HTERT RPE-1 (cell line): ENCODE results near the gene HMGN2.
"Not testable (repeated sequence)": the region's sequence is repeated elsewhere in the genome, so short reads cannot be mapped to it uniquely, and the experiment has no call there.

Experiments
- in situ Hi-C: fragments of 300-500 bp; cut with MboI; formaldehyde crosslinking; loops from 4 replicates; pipeline ENCODE4 v1.14.3; 2020; ENCODE audit warnings: low sequenced_read_pairs

HMGN2 gene

GRCh38 chr1:26476958-26477357 is 4.7 kb downstream of the HMGN2 start:
- in situ Hi-C loops = no loop called here

DNA sequence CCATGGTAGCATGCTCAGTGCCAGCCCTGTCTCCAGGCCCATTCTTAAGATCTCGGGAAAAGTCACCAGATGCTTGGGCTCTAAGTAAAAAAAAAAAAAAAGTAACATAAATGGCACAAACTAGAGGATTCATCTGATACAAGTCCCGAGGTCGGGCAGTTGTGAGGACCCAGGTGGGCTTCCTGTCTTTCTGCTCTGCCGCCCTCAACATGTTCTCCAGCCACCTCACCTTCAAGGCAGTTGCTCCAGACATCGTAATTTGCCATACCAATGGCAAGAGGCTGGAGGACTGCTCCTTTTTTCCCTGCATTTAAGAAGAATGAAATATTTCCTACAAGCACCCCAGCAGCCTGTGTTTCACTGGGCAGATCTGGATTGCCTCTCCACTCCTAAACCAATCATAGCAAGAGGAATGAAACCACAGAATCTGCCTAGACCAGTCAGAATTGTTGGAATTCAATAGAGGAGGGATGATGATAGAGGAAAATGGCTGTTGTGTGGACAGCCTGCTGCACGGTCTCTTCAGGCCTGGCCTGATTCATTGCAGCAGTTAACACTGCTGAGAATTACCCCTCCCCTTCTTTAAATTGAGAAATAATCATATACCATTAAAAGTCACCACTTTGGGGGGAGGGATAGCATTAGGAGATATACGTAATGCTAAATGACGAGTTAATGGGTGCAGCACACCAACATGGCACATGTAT is 5.4 kb downstream of the HMGN2 start:
- in situ Hi-C loops = no loop called here

DNA sequence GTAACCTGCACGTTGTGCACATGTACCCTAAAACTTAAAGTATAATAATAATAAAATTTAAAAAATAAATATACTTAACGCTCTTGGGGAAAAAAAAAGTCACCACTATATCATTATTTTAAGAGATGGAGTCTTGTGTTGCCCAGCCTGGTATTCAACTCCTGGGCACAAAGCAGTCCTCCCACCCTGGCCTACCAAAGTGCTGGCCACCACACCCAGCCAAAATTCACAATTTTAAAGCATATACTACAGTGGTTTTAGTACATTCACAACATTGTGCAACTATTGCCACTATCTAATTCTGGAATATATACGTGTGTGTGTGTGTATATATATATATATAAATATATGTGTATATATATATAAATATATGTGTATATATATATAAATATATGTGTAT is 5.9 kb downstream of the HMGN2 start:
- in situ Hi-C loops = no loop called here

DNA sequence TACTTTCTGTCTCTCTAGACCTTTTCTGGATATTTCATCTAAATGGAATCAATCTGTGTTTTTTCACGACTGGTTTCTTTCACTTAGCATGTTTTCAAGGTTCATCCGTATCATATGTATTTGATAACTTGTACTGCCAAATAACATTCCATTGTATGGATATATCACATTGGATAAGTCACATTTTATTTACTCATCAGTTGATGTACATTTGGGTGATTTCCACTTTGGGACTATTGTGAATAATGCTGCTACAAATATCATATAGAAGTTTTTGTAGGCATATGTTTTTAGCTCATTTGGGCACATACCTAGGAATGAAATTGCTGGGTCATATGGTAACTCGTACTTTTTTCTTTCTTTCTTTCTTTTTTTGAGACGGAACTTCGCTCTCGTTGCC is 6.7 kb downstream of the HMGN2 start:
- in situ Hi-C loops = no loop called here

DNA sequence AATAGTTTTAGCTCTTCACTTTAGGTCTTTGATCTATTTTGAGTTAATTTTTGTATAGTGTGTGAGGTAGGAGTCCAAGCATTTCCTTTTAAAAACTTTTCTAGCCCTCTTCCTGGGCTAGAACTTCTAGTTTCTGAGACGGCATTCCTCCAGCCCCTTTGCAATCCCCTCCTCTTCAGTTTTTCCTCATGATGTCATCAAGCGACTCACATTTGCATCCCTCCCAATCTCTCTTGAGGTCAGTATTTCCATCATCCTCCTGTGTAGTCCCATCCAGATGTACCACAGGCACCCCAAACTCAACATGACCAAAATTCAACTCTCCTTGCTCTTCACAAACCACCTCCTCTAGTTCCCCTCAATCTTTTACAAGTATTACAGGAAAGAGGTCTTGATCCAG is 10.7 kb downstream of the HMGN2 start:
- in situ Hi-C loops = no loop called here

DNA sequence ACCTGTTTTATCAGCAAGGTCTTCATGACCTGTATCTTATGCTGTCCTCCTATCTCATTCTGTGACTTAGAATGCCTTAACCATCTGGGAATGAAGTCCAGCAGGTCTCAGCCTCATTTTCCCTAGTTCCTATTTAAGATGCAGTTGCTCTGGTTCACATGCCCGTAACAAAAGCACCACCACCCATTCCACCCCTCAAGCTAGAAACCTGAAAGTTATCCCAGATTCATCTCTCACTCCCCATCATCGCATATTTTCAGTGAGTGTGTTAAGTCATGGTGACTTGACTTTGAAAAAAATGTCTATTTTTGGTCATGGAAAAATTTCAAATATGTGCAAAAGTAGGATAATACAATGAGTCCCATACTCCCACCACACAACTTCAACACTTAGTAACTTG is 11.7 kb downstream of the HMGN2 start:
- in situ Hi-C loops = no loop called here

DNA sequence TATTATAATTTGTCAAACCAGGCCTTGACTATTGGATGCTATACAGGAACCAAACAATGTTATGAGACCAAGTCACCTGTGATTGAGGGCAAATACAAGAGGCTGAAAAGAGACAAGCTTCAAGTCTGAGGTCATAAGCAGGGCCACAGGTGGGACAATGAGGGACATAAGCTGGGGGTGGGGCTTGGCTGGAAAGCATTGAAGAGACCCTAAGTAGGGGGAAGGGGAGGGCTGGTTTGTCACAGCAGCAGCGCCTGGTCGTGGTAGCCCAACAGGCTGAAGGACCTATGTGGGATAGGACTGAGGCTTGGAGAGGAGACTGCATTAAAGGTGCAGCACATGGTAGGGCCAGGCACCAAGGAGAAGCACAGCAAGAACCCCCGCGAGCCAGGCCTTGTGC is 17.9 kb downstream of the HMGN2 start:
- in situ Hi-C loops = no loop called here

DNA sequence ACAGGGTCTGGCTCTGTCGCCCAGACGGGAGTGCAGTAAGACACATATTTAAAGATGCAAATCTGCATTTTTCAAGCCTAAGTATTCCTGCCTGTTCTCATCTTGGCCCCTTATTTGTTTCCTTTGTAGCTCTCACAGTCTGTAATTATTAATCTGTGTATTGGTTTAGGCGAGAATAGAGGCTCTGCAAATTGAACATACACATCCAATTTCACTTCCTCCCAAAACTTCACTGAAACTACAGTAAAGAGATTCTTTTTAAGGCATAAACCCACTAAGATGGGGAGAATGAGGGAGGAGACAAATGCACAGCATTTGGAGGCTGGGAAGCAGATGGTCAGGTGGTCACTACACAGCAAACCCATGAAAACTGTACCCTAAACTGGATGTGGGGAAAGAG is 21.0 kb downstream of the HMGN2 start:
- in situ Hi-C loops = no loop called here

DNA sequence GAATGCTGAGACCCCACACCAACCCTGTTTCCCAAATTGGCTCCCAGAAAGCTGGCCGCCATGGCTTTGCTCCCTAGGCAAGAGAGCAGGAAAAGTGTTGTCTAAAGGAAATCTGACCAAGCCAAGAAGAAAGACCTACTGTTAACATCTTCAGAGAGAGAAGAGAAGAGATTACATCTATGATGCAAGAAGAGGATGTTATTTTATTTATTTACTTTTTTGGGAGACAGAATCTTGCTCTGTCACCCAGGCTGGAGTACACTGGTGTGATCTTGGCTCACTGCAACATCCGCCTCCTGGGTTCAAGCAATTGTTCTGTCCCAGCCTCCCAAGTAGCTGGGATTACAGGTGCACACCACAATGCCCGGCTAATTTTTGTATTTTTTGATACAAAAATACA is 21.7 kb downstream of the HMGN2 start:
- in situ Hi-C loops = no loop called here

- in situ Hi-C loops = no loop called here
Measured at GRCh38 chr1:26496861-26497260, 24.6 kb downstream of the HMGN2 start.

GRCh38 chr1:26498894-26499293 is 26.7 kb downstream of the HMGN2 start:
- in situ Hi-C loops = no loop called here

DNA sequence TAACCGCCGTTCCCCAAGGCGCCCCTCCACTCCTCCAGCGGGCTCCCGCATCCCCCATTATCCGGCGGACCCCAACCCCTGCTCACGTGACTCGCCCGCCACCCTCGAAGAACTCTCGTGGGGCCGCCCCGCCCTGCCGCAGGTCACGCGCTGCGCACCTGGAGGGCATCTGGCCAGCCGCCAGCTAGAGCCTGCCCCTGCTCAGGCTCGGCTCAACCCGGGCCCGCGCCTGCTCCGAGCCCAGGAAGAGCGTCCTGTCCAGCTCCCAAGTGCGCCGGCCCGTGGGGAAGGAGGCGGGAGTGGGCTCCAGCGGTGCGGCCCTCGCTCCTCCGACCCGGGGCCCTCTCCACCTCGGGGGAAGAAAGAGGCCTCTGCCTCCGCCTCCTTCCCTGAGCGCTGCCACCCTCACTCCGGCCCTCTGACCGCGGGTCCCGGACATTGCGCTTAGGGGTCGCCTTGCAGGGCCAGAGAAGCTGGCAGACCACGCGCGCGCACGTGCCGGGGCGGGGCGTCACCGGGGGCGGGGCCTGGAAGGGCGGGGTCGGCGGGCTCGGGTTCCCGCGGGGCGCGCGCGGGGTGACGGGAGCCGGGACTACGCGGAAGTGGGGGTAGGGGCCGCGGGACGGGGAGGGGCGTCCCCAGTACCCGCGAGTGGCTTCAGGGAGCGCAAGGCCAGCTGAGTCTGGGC is 28.4 kb downstream of the HMGN2 start:
- in situ Hi-C loops = no loop called here

GRCh38 chr1:26510711-26511110 is 38.5 kb downstream of the HMGN2 start:
- in situ Hi-C loops = not testable (repeated sequence)

DNA sequence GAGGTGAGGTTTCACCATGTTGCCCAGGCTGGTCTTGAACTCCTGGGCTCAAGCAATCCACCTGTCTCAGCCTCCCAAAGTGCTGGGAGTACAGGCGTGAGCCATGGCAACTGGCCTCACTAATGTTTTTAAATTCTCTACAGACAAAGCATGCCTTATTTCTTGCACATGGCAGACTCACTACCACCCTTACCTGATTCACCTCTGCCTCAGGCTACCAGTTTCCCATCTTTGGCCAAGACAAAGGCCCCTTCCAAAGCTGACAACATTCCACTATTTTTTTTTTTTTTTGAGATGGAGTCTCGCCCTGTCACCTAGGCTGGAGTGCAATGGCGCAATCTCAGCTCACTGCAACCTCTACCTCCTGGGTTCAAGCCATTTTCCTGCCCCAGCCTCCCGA is 43.6 kb downstream of the HMGN2 start:
- in situ Hi-C loops = not testable (repeated sequence)

DNA sequence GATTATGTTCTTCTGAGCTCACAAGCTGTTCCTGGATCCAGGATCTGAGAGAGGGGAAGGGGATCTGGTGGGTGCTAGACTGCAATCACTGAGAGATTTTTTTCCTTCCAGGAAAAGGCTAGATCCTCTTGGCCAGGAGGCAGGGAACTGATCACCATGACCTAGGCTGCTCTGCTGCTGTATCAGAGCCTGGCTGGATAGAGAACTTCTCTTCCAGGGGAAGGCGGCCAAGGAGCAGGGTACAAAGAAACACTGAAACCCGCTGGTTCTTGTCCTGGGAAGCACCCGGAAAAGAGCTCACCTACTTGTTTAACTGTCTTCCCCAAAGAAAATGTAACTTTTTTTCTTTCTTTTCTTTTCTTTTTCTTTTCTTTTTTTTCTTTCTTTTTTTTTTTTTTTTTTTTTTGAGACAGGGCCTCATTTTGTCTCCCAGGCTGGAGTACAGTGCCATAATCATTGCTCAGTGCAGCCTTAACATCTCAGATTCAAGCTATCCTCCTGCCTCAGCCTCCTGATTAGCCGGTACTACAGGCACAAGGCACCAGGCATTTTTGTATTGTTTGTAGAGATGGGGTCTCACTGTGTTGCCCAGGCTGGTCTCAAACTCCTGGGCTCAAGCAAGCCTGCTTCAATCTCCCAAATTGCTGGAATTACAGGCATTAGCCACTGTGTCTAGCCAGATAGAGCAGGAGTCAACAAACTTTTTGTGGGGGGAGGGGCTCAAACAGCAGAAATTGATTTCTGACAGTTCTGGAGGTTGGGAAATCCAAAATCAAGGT is 44.9 kb downstream of the HMGN2 start:
- in situ Hi-C loops = no loop called here

DNA sequence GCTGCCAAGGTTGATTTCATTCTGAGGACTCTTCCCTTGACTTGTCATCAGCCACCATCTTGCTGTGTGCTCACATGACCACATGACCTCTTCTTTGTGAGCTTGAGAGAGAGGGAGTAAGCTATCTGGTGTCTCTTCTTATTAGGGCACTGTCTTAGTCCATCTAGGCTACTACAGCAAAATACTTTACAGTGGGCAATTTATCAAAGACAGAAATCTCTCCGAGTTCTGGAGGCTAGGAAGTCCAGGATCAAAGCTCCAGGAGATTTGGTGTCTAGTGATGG is 45.5 kb downstream of the HMGN2 start:
- in situ Hi-C loops = no loop called here

DNA sequence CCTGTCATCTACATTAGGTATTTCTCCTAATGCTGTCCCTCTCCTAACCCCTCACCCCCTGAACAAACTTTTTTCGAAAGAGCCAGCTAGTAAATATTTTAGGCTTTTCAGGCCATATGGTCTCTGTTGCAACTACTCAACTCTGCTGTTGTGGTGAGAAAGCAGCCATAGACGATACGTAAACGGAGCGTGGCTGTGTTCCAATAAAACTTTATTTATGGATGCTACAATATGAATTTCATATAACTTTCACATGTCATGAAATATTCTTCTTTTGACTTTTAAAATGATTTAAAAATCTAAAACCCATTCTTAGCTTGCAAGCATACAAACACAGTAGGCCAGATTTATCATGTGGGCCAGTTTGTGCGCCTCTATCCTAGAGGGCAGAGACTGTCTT is 46.1 kb downstream of the HMGN2 start:
- in situ Hi-C loops = no loop called here

DNA sequence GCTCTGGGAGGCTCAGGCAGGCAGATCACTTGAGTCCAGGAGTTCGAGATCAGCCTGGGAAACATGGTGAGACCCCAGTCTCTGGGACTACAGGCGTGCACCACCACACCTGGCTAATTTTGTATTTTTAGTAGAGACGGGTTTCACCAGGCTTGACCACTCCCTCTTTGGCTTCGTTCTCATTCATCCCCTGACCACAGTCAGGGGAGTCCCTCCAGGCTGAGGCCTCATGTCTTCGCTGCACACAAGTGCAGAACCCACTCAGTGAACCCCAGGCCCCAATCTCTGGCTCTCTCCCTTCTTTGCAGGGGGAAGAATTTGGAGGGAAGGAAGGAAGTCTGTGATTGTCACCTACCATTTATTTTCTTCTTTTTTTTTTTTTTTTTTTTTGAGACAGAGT is 48.1 kb downstream of the HMGN2 start:
- in situ Hi-C loops = no loop called here

DNA sequence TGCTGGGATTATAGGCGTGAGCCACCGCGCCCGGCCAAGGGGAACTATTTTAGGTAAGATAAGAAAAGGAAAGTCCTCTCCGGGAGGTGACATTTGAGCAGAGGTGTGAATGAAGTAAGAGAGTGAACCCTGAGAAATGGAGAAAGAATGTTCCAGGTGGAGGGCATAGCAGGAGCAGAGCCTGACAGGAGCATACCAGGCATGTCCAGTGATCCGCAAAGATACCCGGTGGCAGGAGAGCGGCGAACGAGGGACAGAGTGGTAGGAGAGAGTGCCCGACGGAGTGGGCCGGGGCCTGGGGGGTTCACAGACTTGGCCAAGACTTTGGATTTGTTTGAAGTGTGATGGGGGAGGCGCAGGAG is 49.4 kb downstream of the HMGN2 start:
- in situ Hi-C loops = no loop called here

DNA sequence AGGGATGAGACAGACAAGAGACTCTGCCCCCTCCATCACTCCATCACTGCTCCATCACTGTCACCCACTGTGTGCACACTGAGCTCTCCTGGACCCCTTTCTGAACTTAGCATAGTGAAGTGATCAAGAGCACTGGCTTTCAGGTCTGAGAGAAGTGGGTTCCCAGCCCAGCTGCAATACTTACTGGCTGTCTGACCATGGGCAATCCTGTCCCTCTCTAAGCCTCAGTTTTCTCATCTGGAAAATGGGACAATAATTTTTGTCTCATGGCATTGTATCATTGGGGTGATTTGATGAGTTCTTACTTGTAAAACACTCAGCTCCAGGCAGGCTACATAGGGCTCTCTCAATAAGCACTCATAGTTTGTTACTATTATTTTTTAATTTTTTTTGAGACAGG is 49.8 kb downstream of the HMGN2 start:
- in situ Hi-C loops = no loop called here

GRCh38 chr1:26524181-26524580 is 51.9 kb downstream of the HMGN2 start:
- in situ Hi-C loops = no loop called here
